ENCODE results near the gene USH2A.

- no peak for TF ChIP-seq CTCF (IDR thresholded peaks at IDR 0.05)
- TF ChIP-seq POLR2A (IDR thresholded peaks at IDR 0.05): no peak
These were observed 592.9 kb downstream of the USH2A start for GRCh38 chr1:215830226-215830810.
